Liver (tissue), 9 donors: Measurements from ENCODE around the gene PGBD5. TPM values are rescaled to one million over a fixed set of nuclear protein-coding genes. Genes with fewer than 3 reads are reported as not detected.

Experiments
- DNase-seq: peaks from one replicate; pipeline ENCODE4 v3.0.0-alpha.2; 2017; ENCODE audit warnings: low spot score
- H3K27ac ChIP-seq, 2 donors: one replicate each; pipeline ENCODE4 v1.7.0; 2013; ENCODE audit warnings: inconsistent platforms in 2 of 2, low read length in 2 of 2, control low read depth in 1 of 2, low read depth in 1 of 2, mild to moderate bottlenecking in 1 of 2
- H3K27me3 ChIP-seq, 4 donors: one replicate each; pipeline versions ENCODE4 v1.6.1 to v1.7.0; 2013; ENCODE audit warnings: low read length in 3 of 4, inconsistent platforms in 1 of 4, mild to moderate bottlenecking in 1 of 4, moderate library complexity in 1 of 4; ENCODE audit not compliant: control insufficient read depth in 4 of 4, insufficient read depth in 4 of 4
- H3K36me3 ChIP-seq, 4 donors: one replicate each; pipeline versions ENCODE4 v1.6.1 to v1.7.0; 2013; ENCODE audit warnings: low read length in 3 of 4, mild to moderate bottlenecking in 3 of 4, low read depth in 1 of 4, moderate library complexity in 1 of 4; ENCODE audit not compliant: control insufficient read depth in 4 of 4, insufficient read depth in 3 of 4
- H3K4me1 ChIP-seq, 4 donors: one replicate each; pipeline versions ENCODE4 v1.6.1 to v1.7.0; 2013; ENCODE audit warnings: low read length in 3 of 4, mild to moderate bottlenecking in 3 of 4, moderate library complexity in 1 of 4; ENCODE audit not compliant: control insufficient read depth in 4 of 4, insufficient read depth in 4 of 4
- H3K4me3 ChIP-seq, 3 donors: one replicate each; pipeline versions ENCODE4 v1.6.1 to v1.7.0; 2013; ENCODE audit warnings: low read length in 3 of 3, control low read depth in 1 of 3, low read depth in 1 of 3, mild to moderate bottlenecking in 1 of 3
- H3K9ac ChIP-seq, 2 donors: one replicate each; pipeline ENCODE4 v1.7.0; 2013; ENCODE audit warnings: low read length in 2 of 2, mild to moderate bottlenecking in 2 of 2, moderate library complexity in 2 of 2, control low read depth in 1 of 2, low read depth in 1 of 2
- H3K9me3 ChIP-seq, 4 donors: one replicate each; pipeline versions ENCODE4 v1.6.1 to v1.7.0; 2013; ENCODE audit warnings: low read length in 3 of 4; ENCODE audit not compliant: control insufficient read depth in 4 of 4
- ATF3 ChIP-seq: IDR thresholded peaks from 2 replicates; pipeline ENCODE4 v1.6.1; 2016; ENCODE audit warnings: antibody characterized with exemption
- CTCF ChIP-seq: fragments of 150-350 bp; IDR thresholded peaks from 2 replicates; pipeline ENCODE4 v1.5.1; 2017; ENCODE audit warnings: improper control_type of control experiment, low read depth, low read length; ENCODE audit not compliant: missing input control
- EGR1 ChIP-seq, 2 donors: IDR thresholded peaks; 2 replicates each; pipeline ENCODE4 v1.6.1; 2016 to 2018; ENCODE audit warnings: antibody characterized with exemption in 2 of 2, low read depth in 2 of 2
- FOXA1 ChIP-seq: IDR thresholded peaks from 2 replicates; pipeline ENCODE4 v1.6.1; 2016; ENCODE audit warnings: antibody characterized with exemption
- FOXA2 ChIP-seq: IDR thresholded peaks from 2 replicates; pipeline ENCODE4 v1.6.1; 2016; ENCODE audit warnings: antibody characterized with exemption
- GABPA ChIP-seq, 2 donors: IDR thresholded peaks in 1 of 2; conservative IDR thresholded peaks in 1 of 2; 2 replicates each; pipeline ENCODE4 v1.6.1; 2016; ENCODE audit warnings: antibody characterized with exemption in 2 of 2, mild to moderate bottlenecking in 1 of 2, moderate library complexity in 1 of 2
- HNF4A ChIP-seq, 2 donors: conservative IDR thresholded peaks; 2 replicates each; pipeline ENCODE4 v1.6.1; 2016; ENCODE audit warnings: antibody characterized with exemption in 2 of 2, mild to moderate bottlenecking in 2 of 2
- HNF4G ChIP-seq: IDR thresholded peaks from 2 replicates; pipeline ENCODE4 v1.6.1; 2016; ENCODE audit warnings: antibody characterized with exemption
- JUND ChIP-seq, 2 donors: IDR thresholded peaks; 2 replicates each; pipeline ENCODE4 v1.6.1; 2016; ENCODE audit warnings: antibody characterized with exemption in 2 of 2
- MAX ChIP-seq: IDR thresholded peaks from 2 replicates; pipeline ENCODE4 v1.6.1; 2016; ENCODE audit warnings: antibody characterized with exemption
- NR2F2 ChIP-seq: IDR thresholded peaks from 2 replicates; pipeline ENCODE4 v1.6.1; 2016; ENCODE audit warnings: antibody characterized with exemption
- RAD21 ChIP-seq, 2 donors: IDR thresholded peaks; 2 replicates each; pipeline ENCODE4 v1.6.1; 2016; ENCODE audit warnings: antibody characterized with exemption in 2 of 2, mild to moderate bottlenecking in 2 of 2
- REST ChIP-seq: IDR thresholded peaks from 2 replicates; pipeline ENCODE4 v1.6.1; 2016; ENCODE audit warnings: antibody characterized with exemption, mild to moderate bottlenecking
- RXRA ChIP-seq, 2 donors: IDR thresholded peaks; 2 replicates each; pipeline ENCODE4 v1.6.1; 2017 to 2018; ENCODE audit warnings: antibody characterized with exemption in 2 of 2, mild to moderate bottlenecking in 1 of 2
- SP1 ChIP-seq: IDR thresholded peaks from 2 replicates; pipeline ENCODE4 v1.6.1; 2018; ENCODE audit warnings: antibody characterized with exemption, mild to moderate bottlenecking
- TAF1 ChIP-seq: conservative IDR thresholded peaks from 2 replicates; pipeline ENCODE4 v1.6.1; 2016; ENCODE audit warnings: antibody characterized with exemption, mild to moderate bottlenecking
- YY1 ChIP-seq: IDR thresholded peaks from 2 replicates; pipeline ENCODE4 v1.6.1; 2016; ENCODE audit warnings: antibody characterized with exemption, mild to moderate bottlenecking
- ZBTB33 ChIP-seq: IDR thresholded peaks from 2 replicates; pipeline ENCODE4 v1.6.1; 2016; ENCODE audit warnings: antibody characterized with exemption
- WGBS: extraction: QIAGEN DNeasy Blood & Tissue Kit; methylation state at CpG from one replicate; pipeline ENCODE4 v1.1.7; 2013; 5-methylcytosine and 5-hydroxymethylcytosine counted together
- polyA plus RNA-seq, 2 donors: library from polyadenylated mRNA; stranded (reverse) in 1 of 2; unstranded in 1 of 2; fragments of 200-250 nt in 1 of 2; fragments of >200 nt in 1 of 2; fragmentation: Nextera tagmentation in 1 of 2; extraction: Ambion mirVana in 1 of 2; gene quantifications; one replicate each; pipeline versions ENCODE4 v1.2.1 to v1.2.3, GENCODE V29; 2013 to 2015
- total RNA-seq, 2 donors: library from RNA; depleted of rRNA; stranded (reverse); fragments of >200 nt; gene quantifications; one replicate each; pipeline ENCODE4 v1.2.3, GENCODE V29; 2014
- donor health status: healthy.
- donor health status: healthy.
- donor health status: healthy.
- donor health status: healthy.
- donor health status: healthy.

The PGBD5 gene
- total and polyA plus RNA-seq, 4 donors = 0.88 to 5.4 (median 2.7) TPM

GRCh38 chr1:230266456-230266855, 159.7 kb downstream of the PGBD5 start:
- H3K9me3 ChIP-seq = no peaks in the 10 kb centered on the region
- no peak for DNase-seq
- 38% methylated on average over 2 of the region's 2 CpGs for WGBS
- H3K4me3 ChIP-seq = no peak overlapping the region
- no peaks in the 10 kb centered on the region for H3K4me1 ChIP-seq
- peaks cover 23 to 69% (median 29%) of the 10 kb centered on the region in 4 donors for H3K36me3 ChIP-seq
- no peak overlapping the region for H3K27ac ChIP-seq
- no peak for TF ChIP-seq FOXA1
- TF ChIP-seq ZBTB33 = no peak
- TF ChIP-seq TAF1 = no peak
- no peak for TF ChIP-seq GABPA (IDR thresholded peaks at IDR 0.05 in 1 of 2, conservative IDR thresholded peaks at IDR 0.05 in 1 of 2)
- TF ChIP-seq SP1 = no peak
- TF ChIP-seq MAX = no peak
- TF ChIP-seq HNF4A (conservative IDR thresholded peaks at IDR 0.05) = no peak
- no peak for TF ChIP-seq FOXA2
- TF ChIP-seq RAD21 (IDR thresholded peaks at IDR 0.05) = no peak
- TF ChIP-seq REST = no peak
- TF ChIP-seq NR2F2 = no peak
- TF ChIP-seq ATF3 = no peak
- TF ChIP-seq RXRA (IDR thresholded peaks at IDR 0.05) = no peak
- H3K27me3 ChIP-seq = no peaks in the 10 kb centered on the region
- no peak overlapping the region for H3K9ac ChIP-seq

- Histone ChIP-seq H3K27me3 (no peaks in the 10 kb centered on the region), H3K27ac (no peak overlapping the region), H3K9ac (no peak overlapping the region), H3K9me3 (no peaks in the 10 kb centered on the region), H3K4me1 (no peaks in the 10 kb centered on the region), H3K4me3 (no peak overlapping the region), H3K36me3 (peaks cover 23 to 63% (median 29%) of the 10 kb centered on the region in 4 donors)
- WGBS = 97% methylated on average over 17 of the region's 17 CpGs
- DNase-seq = no peak
- TF ChIP-seq HNF4G = no peak
- TF ChIP-seq FOXA2 = no peak
- no peak for TF ChIP-seq SP1
- TF ChIP-seq FOXA1 = no peak
- TF ChIP-seq CTCF = no peak
- no peak for TF ChIP-seq GABPA (IDR thresholded peaks at IDR 0.05 in 1 of 2, conservative IDR thresholded peaks at IDR 0.05 in 1 of 2)
- no peak for TF ChIP-seq RAD21 (IDR thresholded peaks at IDR 0.05)
- no peak for TF ChIP-seq YY1
- no peak for TF ChIP-seq MAX
- no peak for TF ChIP-seq JUND (IDR thresholded peaks at IDR 0.05)
- no peak for TF ChIP-seq RXRA (IDR thresholded peaks at IDR 0.05)
- no peak for TF ChIP-seq NR2F2
- no peak for TF ChIP-seq TAF1
- no peak for TF ChIP-seq HNF4A (conservative IDR thresholded peaks at IDR 0.05)
- no peak for TF ChIP-seq ZBTB33
- no peak for TF ChIP-seq EGR1 (IDR thresholded peaks at IDR 0.05; ENCODE audit: low read depth in 2 of 2)
- no peak for TF ChIP-seq ATF3
Measured at GRCh38 chr1:230265200-230266115, 160.7 kb downstream of the PGBD5 start.
